Heart left ventricle (tissue), 13 donors: ENCODE data around the gene ART3.

ENCODE experiments used
- CTCF ChIP-seq, 12 donors: fragments of 200-600 bp; sonication (generic) in 4 of 12; IDR thresholded peaks; one replicate each; pipeline versions ENCODE4 v1.5.0 to v1.8.0; 2018 to 2022; ENCODE audit warnings: antibody characterized with exemption in 12 of 12, mild to moderate bottlenecking in 5 of 12
- POLR2A ChIP-seq, 2 donors: fragments of 450-650 bp; IDR thresholded peaks; one replicate each; pipeline ENCODE4 v1.6.1; 2017; ENCODE audit warnings: antibody characterized with exemption in 2 of 2, mild to moderate bottlenecking in 2 of 2, moderate library complexity in 2 of 2
- donor health status: ischemic (EF 13 %, LVEDD 7.1; RV severe dilation, severe dysfunction).
- donor health status: DM: no; HTN: yes; CAD: no.
- donor health status: DM: no; HTN: no; CAD: no.
- donor health status: ischemic (EF 25% LVEDD 6.9; RV normal size, moderate dysfunction).
- donor health status: ischemic (EF 25% LVEDD 5.7; RV mildly dilated, moderate dysfunction).
- donor health status: ischemic (EF 35%, LVEDD 5.7; RV mildly dilated, moderate dysfunction).
- donor health status: nonischemic (EF 11% LVEDD 7.7; RV severe dilation, severe dysfunction).
- donor health status: DM: yes; HTN: yes; CAD: no.
- donor health status: PGD.
- donor health status: ischemic (EF 29% LVEDD 5.4; RV normal size, mild dysfunction).
- donor health status: nonischemic (EF 23%, LVEDD 6.1; RV moderate dilation, normal function).

DNA sequence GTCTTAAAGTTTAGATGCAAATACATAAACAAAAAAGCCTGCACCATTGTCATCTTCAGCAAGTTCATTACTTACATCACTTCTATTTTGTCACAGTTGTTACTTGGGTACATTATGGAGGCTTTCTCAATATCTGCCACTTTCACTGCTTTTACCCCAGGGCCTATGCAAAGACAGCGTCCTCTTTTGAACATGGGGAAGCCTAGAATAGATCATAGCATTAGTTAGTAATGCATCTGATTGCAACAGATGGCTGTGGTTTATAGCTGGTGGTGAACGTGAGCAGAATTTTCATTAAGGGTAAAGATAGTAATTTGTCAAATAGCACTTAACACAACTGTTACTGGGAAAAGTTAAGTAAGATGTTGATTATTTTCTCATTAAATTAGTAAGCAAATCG lies 39.4 kb upstream of the ART3 start:
- TF ChIP-seq CTCF (IDR thresholded peaks at IDR 0.05) (no peak), POLR2A (IDR thresholded peaks at IDR 0.05) (no peak)
